Activated B cell treated with CpG ODN at 0.5 μM for 24 hours (primary cell): Measurements from ENCODE around the gene HACD3. TPM values are rescaled to one million over a fixed set of nuclear protein-coding genes. Genes with fewer than 3 reads are reported as not detected.

ENCODE experiments used
- ATAC-seq: fragments of 200-7000 bp; cut with Tn5 transposase; one replicate; pipeline ENCODE4 v1.10.0; 2021; ENCODE audit warnings: low read depth, mild to moderate bottlenecking, moderate library complexity
- CTCF ChIA-PET: fragments of 350-600 bp; sonication (Branson Sonifier 250); formaldehyde crosslinking; loops from one replicate; lab custom pipeline; 2021; ENCODE audit warnings: antibody characterized with exemption; lab: Charles Lee
- POLR2A ChIA-PET: fragments of 350-600 bp; sonication (Branson Sonifier 250); formaldehyde crosslinking; loops from one replicate; lab custom pipeline; 2021; ENCODE audit warnings: antibody characterized with exemption; lab: Charles Lee
- DNase-seq: peaks from one replicate; pipeline ENCODE4 v3.0.0; 2022
- H3K27ac Mint-ChIP-seq: one replicate; pipeline ENCODE4 v1.8.0; 2020; ENCODE audit warnings: mixed read lengths
- H3K27me3 Mint-ChIP-seq: one replicate; pipeline ENCODE4 v1.8.0; 2021; ENCODE audit warnings: mixed read lengths
- H3K36me3 Mint-ChIP-seq: one replicate; pipeline ENCODE4 v1.8.0; 2021; ENCODE audit warnings: low read depth, mixed read lengths
- H3K4me1 Mint-ChIP-seq: one replicate; pipeline ENCODE4 v1.8.0; 2021; ENCODE audit warnings: mixed read lengths
- H3K4me3 Mint-ChIP-seq: one replicate; pipeline ENCODE4 v1.8.0; 2020; ENCODE audit warnings: mild to moderate bottlenecking, mixed read lengths
- H3K9me3 Mint-ChIP-seq: one replicate; pipeline ENCODE4 v1.8.0; 2020; ENCODE audit warnings: mixed read lengths
- CTCF ChIP-seq: fragments of 200-600 bp; IDR thresholded peaks from one replicate; pipeline ENCODE4 v1.8.0; 2022; ENCODE audit warnings: antibody characterized with exemption, mild to moderate bottlenecking
- intact Hi-C: fragments of 100-400 bp; cut with micrococcal nuclease; formaldehyde crosslinking; loops from one replicate; pipeline ENCODE4 v1.15.1; 2024
- total RNA-seq: library from RNA; stranded (reverse); gene quantifications from 2 replicates; pipeline ENCODE4 v1.2.3, GENCODE V29; 2022

The HACD3 gene
- total RNA-seq, 1 donor from 2014 or later, result 11.5 TPM

GRCh38 chr15:65595960-65596359 lies 65.7 kb downstream of the HACD3 start:
- Mint-ChIP-seq H3K27me3 (no peaks in the 10 kb centered on the region), H3K36me3 (peaks cover 80% of the 10 kb centered on the region), H3K27ac (no peak overlapping the region), H3K4me3 (no peak overlapping the region), H3K9me3 (no peaks in the 10 kb centered on the region), H3K4me1 (no peaks in the 10 kb centered on the region)
- DNase-seq (no peak), ATAC-seq (no peak)
- ChIA-PET POLR2A (interaction anchor here (1.0 kb wide), 1 partner anchor 11 kb away, joined by 3 read pairs; no protein-coding TSS in a partner anchor), CTCF (interaction anchor here (0.6 to 2.1 kb wide), 7 partner anchors 9 to 692 kb away, joined by 3 to 7 read pairs (median 3); no protein-coding TSS in a partner anchor)
- TF ChIP-seq CTCF, result no peak
- intact Hi-C loops, result loop anchor here (5.0 kb wide), 1 partner anchor 696 kb away; the partner anchor contains the start of gene DIS3L

GRCh38 chr15:65598468-65598867 lies 68.2 kb downstream of the HACD3 start:
- POLR2A ChIA-PET, result interaction anchor here (0.5 to 1.0 kb wide), 2 partner anchors 12 to 163 kb away, joined by 3 to 6 read pairs; partner anchors contain the start of gene INTS14
- H3K4me3 Mint-ChIP-seq, result no peak overlapping the region
- H3K27ac Mint-ChIP-seq, result no peak overlapping the region
- CTCF ChIA-PET, result no interaction called here
- intact Hi-C loops, result loop anchor here (5.0 kb wide), 1 partner anchor 694 kb away; the partner anchor contains the start of gene DIS3L
- ATAC-seq (no peak), DNase-seq (no peak)
- TF ChIP-seq CTCF, result no peak
- H3K9me3 Mint-ChIP-seq, result no peaks in the 10 kb centered on the region
- H3K36me3 Mint-ChIP-seq, result peaks cover 76% of the 10 kb centered on the region
- H3K27me3 Mint-ChIP-seq, result no peaks in the 10 kb centered on the region
- H3K4me1 Mint-ChIP-seq, result no peaks in the 10 kb centered on the region

GRCh38 chr15:65599677-65600076 lies 69.4 kb downstream of the HACD3 start:
- Mint-ChIP-seq H3K36me3 (peaks cover 78% of the 10 kb centered on the region), H3K27ac (no peak overlapping the region), H3K4me1 (no peaks in the 10 kb centered on the region), H3K27me3 (no peaks in the 10 kb centered on the region), H3K4me3 (no peak overlapping the region), H3K9me3 (no peaks in the 10 kb centered on the region)
- no peak for TF ChIP-seq CTCF
- intact Hi-C loops, result loop anchor here (5.0 kb wide), 1 partner anchor 693 kb away; the partner anchor contains the start of gene DIS3L
- ATAC-seq (no peak), DNase-seq (no peak)
- ChIA-PET POLR2A (no interaction called here), CTCF (no interaction called here)

GRCh38 chr15:65603134-65603533 lies 72.9 kb downstream of the HACD3 start:
- ATAC-seq, result no peak
- H3K4me3 Mint-ChIP-seq, result no peak overlapping the region
- peaks cover 54% of the 10 kb centered on the region for H3K36me3 Mint-ChIP-seq
- no peak for DNase-seq
- intact Hi-C loops, result no loop called here
- H3K4me1 Mint-ChIP-seq, result no peaks in the 10 kb centered on the region
- POLR2A ChIA-PET, result no interaction called here
- no peak for TF ChIP-seq CTCF
- H3K27ac Mint-ChIP-seq, result no peak overlapping the region
- no peaks in the 10 kb centered on the region for H3K9me3 Mint-ChIP-seq
- CTCF ChIA-PET, result no interaction called here
- no peaks in the 10 kb centered on the region for H3K27me3 Mint-ChIP-seq

- Mint-ChIP-seq H3K9me3 (no peaks in the 10 kb centered on the region), H3K27me3 (no peaks in the 10 kb centered on the region), H3K4me3 (no peak overlapping the region), H3K36me3 (peaks cover 50% of the 10 kb centered on the region), H3K4me1 (peaks cover under 1% of the 10 kb centered on the region), H3K27ac (no peak overlapping the region)
- DNase-seq (no peak), ATAC-seq (no peak)
- POLR2A ChIA-PET, result no interaction called here
- CTCF ChIA-PET, result no interaction called here
- intact Hi-C loops, result no loop called here
- TF ChIP-seq CTCF, result no peak
Measured at GRCh38 chr15:65603559-65603958, 73.3 kb downstream of the HACD3 start.
